ENCODE measurements around the gene ZBTB7C.

The ZBTB7C gene

GRCh38 chr18:48003426-48004349 is 405.5 kb downstream of the ZBTB7C start:
- DNase-seq: no peak

GRCh38 chr18:48002933-48003365 is 406.2 kb downstream of the ZBTB7C start:
- DNase-seq: peak in 1 of 2 experiments; percentile 12

- no peak for DNase-seq
These were observed 408.5 kb downstream of the ZBTB7C start for GRCh38 chr18:48000701-48001100.

GRCh38 chr18:47999801-48000248 is 409.4 kb downstream of the ZBTB7C start:
- DNase-seq: no peak

- DNase-seq: peak in 1 of 2 experiments; percentile 43
These were observed 411.8 kb downstream of the ZBTB7C start for GRCh38 chr18:47997338-47997780.

GRCh38 chr18:47996091-47996541 is 413.1 kb downstream of the ZBTB7C start:
- DNase-seq: peak; percentile 37 to 77

- no peak for DNase-seq
These were observed 413.5 kb downstream of the ZBTB7C start for GRCh38 chr18:47995654-47996053.

GRCh38 chr18:47993409-47993808 is 415.8 kb downstream of the ZBTB7C start:
- DNase-seq: no peak

- no peak for DNase-seq
These were observed 416.2 kb downstream of the ZBTB7C start for GRCh38 chr18:47992976-47993375.

GRCh38 chr18:47992266-47992665 is 416.9 kb downstream of the ZBTB7C start:
- DNase-seq: no peak

- no peak for DNase-seq
These were observed 418.2 kb downstream of the ZBTB7C start for GRCh38 chr18:47990981-47991380.

GRCh38 chr18:47987388-47987699 is 421.8 kb downstream of the ZBTB7C start:
- DNase-seq: no peak

- DNase-seq: peak; percentile 20 to 32
These were observed 422.4 kb downstream of the ZBTB7C start for GRCh38 chr18:47986620-47987387.

GRCh38 chr18:47985866-47986265 is 423.3 kb downstream of the ZBTB7C start:
- DNase-seq: no peak

GRCh38 chr18:47984991-47985390 is 424.2 kb downstream of the ZBTB7C start:
- DNase-seq: no peak

GRCh38 chr18:47983946-47984345 is 425.2 kb downstream of the ZBTB7C start:
- peak; percentile 63 to 89 for DNase-seq

GRCh38 chr18:47983055-47983454 is 426.1 kb downstream of the ZBTB7C start:
- DNase-seq: no peak

- no peak for DNase-seq
These were observed 427.4 kb downstream of the ZBTB7C start for GRCh38 chr18:47981830-47982229.

GRCh38 chr18:47981320-47981719 is 427.9 kb downstream of the ZBTB7C start:
- DNase-seq: no peak

GRCh38 chr18:47979611-47980200 is 429.5 kb downstream of the ZBTB7C start:
- DNase-seq: no peak

GRCh38 chr18:47978603-47979002 is 430.6 kb downstream of the ZBTB7C start:
- DNase-seq: no peak

GRCh38 chr18:47978141-47978540 is 431.0 kb downstream of the ZBTB7C start:
- DNase-seq: no peak
